A549 treated with RU486 at 1 μM for 4 hours (cell line): ENCODE measurements around the gene TUFM. TPM values are rescaled to one million over a fixed set of nuclear protein-coding genes. Genes with fewer than 3 reads are reported as not detected.

Source experiments
- total RNA-seq: library from RNA; stranded (reverse); fragments of 200-300 nt; extraction: Qiagen RNA extraction; gene quantifications from 5 replicates; pipeline ENCODE4 v1.2.3, GENCODE V29; 2022; ENCODE audit warnings: low read depth

Gene TUFM
- total RNA-seq: 211 to 324 TPM (median 285 TPM) in 5 replicates

GRCh38 chr16:28846080-28846932 is at the start of gene TUFM:
Gene TUFM (minus strand): TSS chr16:28846348. CDS start chr16:28846269, 79 bp downstream.

DNA sequence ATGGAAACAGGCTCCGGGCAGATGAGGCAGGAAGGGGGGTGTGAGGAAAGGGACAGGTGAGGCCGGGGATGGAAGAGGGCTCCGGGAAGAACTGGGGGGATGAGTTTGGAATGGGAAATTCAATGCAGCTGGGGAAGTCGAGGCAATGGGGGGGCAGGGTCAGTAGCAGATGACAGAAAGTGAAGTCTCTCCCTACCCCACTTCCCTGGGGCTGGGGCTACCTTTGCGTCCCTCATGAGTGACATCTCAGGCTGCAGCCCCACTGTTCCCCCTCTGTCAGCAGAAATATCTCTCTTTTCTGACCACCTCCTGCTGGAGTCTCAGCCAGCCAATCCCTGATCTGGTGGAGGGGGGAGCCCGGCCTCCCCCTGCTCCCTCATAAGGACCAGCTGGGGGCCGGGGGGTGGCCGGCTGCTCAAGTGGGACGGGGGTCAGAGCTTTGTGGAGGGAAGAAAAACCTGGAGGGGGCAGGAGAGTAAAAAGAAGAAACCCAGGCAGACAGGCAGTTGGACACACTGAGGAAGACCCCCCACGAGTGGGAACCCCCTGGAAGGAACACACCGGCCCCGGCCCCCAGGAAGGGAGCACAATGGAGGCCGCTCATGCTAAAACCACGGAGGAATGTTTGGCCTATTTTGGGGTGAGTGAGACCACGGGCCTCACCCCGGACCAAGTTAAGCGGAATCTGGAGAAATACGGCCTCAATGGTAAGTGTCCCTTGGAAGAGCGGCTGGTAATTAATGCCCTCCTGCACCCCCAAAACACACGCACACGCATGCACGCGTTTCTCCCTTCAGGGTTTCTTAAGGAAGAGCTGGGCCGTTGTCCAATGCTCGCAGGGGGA is 32.2 kb upstream of the TUFM start, which contains the start of gene ATP2A1:
ATP2A1 (plus strand) TSS at position 406 of the 844 bp plus-strand sequence; CDS start at position 590, 184 bp downstream.

DNA sequence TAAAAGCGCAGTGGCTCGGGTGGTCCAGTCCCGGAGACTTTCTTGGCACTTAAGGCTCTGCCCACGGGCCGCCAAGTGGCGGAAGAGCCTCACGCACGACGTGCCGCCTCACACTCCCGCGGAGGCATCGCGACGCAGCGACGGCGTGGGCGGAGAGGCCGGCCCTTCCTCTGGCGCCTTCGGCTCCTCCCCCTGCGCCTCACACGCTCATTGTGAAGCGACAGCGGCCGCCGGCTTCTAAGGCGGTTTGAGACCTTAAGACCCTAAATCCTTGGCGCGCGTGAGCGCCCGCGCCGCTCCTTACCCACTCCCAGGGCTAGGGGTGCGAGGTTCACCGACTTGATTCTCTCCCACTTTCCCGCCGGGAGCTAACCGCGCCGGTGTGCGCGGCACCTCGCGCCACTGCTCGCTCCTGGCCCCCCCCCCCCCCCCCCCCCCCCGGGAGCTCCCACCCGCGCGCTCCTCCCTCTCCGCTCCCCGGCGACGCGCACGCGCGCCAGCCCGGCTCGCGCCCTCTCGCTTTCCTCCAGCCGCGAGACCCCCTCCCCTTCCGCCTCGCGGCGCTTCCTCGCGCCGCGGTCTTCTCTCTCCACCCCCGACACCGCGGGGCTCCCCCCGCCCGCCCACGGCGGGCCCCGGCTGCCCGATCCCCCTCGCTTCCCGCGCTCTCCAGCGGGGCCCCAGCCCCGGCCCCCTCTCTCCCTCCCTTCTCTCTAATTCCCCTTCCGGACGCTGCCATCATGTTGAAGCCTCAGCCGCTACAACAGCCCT is 23.4 kb downstream of the TUFM start, which contains the start of gene ATXN2L:
ATXN2L (plus strand) TSS at position 480 of the 771 bp plus-strand sequence; CDS start at position 741, 261 bp downstream.

Other genes with a start within 250 kb of the TUFM start
- 0.08 TPM in 1 of 5 replicates, not detected in the others for gene SULT1A2, start 249.3 kb downstream of the TUFM start, total RNA-seq
- gene SULT1A1, start 236.3 kb downstream of the TUFM start, total RNA-seq: 4.2 to 6.7 TPM (median 5.5 TPM) in 5 replicates
- gene NPIPB8, start 208.3 kb downstream of the TUFM start, total RNA-seq: not detected in 5 replicates
- gene EIF3C, start 134.9 kb downstream of the TUFM start, total RNA-seq: 194 to 402 TPM (median 337 TPM) in 5 replicates
- 1.5 to 2.7 TPM (median 1.7 TPM) in 5 replicates for gene NPIPB9, start 94.6 kb downstream of the TUFM start, total RNA-seq
- 89.8 to 145 TPM (median 131 TPM) in 5 replicates for gene ATXN2L, start 23.3 kb downstream of the TUFM start, total RNA-seq
- 21.2 to 31.9 TPM (median 31.0 TPM) in 5 replicates for gene SH2B1, start 17.5 kb upstream of the TUFM start, total RNA-seq
- gene ATP2A1, start 32.1 kb upstream of the TUFM start, total RNA-seq: 1.6 to 4.1 TPM (median 2.7 TPM) in 5 replicates
- 9.1 to 11.4 TPM (median 9.4 TPM) in 5 replicates for gene RABEP2, start 78.9 kb upstream of the TUFM start, total RNA-seq
- not detected in 5 replicates for gene CD19, start 85.6 kb upstream of the TUFM start, total RNA-seq
- gene NFATC2IP, start 104.6 kb upstream of the TUFM start, total RNA-seq: 19.5 to 31.7 TPM (median 29.4 TPM) in 5 replicates
- 50.1 to 80.1 TPM (median 72.4 TPM) in 5 replicates for gene SPNS1, start 128.4 kb upstream of the TUFM start, total RNA-seq
- 2.2 to 5.3 TPM (median 4.3 TPM) in 5 replicates for gene LAT, start 138.7 kb upstream of the TUFM start, total RNA-seq